Smooth muscle cell (in vitro differentiated cells): ENCODE results near the gene FAM83C. TPM values are rescaled to one million over a fixed set of nuclear protein-coding genes. Genes with fewer than 3 reads are reported as not detected.
A peak's percentile ranks its signal among the peaks of the same experiment; 100 is the strongest.

Experiments
- DNase-seq: peaks from one replicate; lab custom pipeline; 2025; ENCODE audit not compliant: unreplicated experiment; lab: John Stamatoyannopoulos, UW
- H2AFZ ChIP-seq: fragments of 200-600 bp; sonication (generic); 2 replicates; pipeline ENCODE4 v1.6.0; 2016; ENCODE audit warnings: antibody characterized with exemption, low read depth, mild to moderate bottlenecking
- H3F3A ChIP-seq: fragments of 200-600 bp; sonication (generic); 2 replicates; pipeline ENCODE4 v1.6.0; 2017; ENCODE audit warnings: antibody characterized with exemption, low read depth
- H3K27ac ChIP-seq: fragments of 200-600 bp; sonication (generic); 2 replicates; pipeline ENCODE4 v1.5.1; 2016; ENCODE audit warnings: low read depth, mild to moderate bottlenecking
- H3K27me3 ChIP-seq: fragments of 200-600 bp; sonication (generic); 2 replicates; pipeline ENCODE4 v1.6.1; 2016; ENCODE audit warnings: low read depth, mild to moderate bottlenecking
- H3K36me3 ChIP-seq: fragments of 200-600 bp; sonication (generic); 2 replicates; pipeline ENCODE4 v1.5.1; 2016; ENCODE audit warnings: low read depth
- H3K4me1 ChIP-seq: fragments of 200-600 bp; sonication (generic); 2 replicates; pipeline ENCODE4 v1.5.1; 2016; ENCODE audit warnings: low read depth
- H3K4me2 ChIP-seq: fragments of 200-600 bp; sonication (generic); 2 replicates; pipeline ENCODE4 v1.6.0; 2016; ENCODE audit warnings: mild to moderate bottlenecking
- H3K4me3 ChIP-seq: fragments of 200-600 bp; sonication (generic); 2 replicates; pipeline ENCODE4 v1.5.1; 2016; ENCODE audit warnings: mild to moderate bottlenecking
- H3K79me2 ChIP-seq: fragments of 200-600 bp; sonication (generic); 2 replicates; pipeline ENCODE4 v1.6.0; 2016; ENCODE audit warnings: low read depth, mild to moderate bottlenecking
- H3K9ac ChIP-seq: fragments of 200-600 bp; sonication (generic); 2 replicates; pipeline ENCODE4 v1.6.0; 2016; ENCODE audit warnings: low read depth
- H3K9me3 ChIP-seq: fragments of 200-600 bp; sonication (generic); replicated peaks from 2 replicates; pipeline ENCODE4 v1.5.1; 2016; ENCODE audit warnings: low read depth
- H4K20me1 ChIP-seq: fragments of 200-600 bp; sonication (generic); 2 replicates; pipeline ENCODE4 v1.6.0; 2016; ENCODE audit warnings: low read depth
- CTCF ChIP-seq: fragments of 200-600 bp; sonication (generic); IDR thresholded peaks from 2 replicates; pipeline ENCODE4 v1.5.1; 2017; ENCODE audit warnings: borderline replicate concordance, mild to moderate bottlenecking, antibody characterized with exemption; ENCODE audit not compliant: insufficient read depth, poor library complexity, severe bottlenecking
- WGBS: methylation state at CpG from one replicate; pipeline ENCODE4 v1.1.7; 2016; ENCODE audit warnings: low lambda C conversion rate; 5-methylcytosine and 5-hydroxymethylcytosine counted together
- polyA plus RNA-seq: library from polyadenylated mRNA; unstranded; fragments of >200 nt; fragmentation: Nextera tagmentation; extraction: Ambion mirVana; gene quantifications from 2 replicates; pipeline ENCODE4 v1.2.1, GENCODE V29; 2016
- total RNA-seq: library from RNA; depleted of rRNA; stranded (reverse); fragments of >200 nt; gene quantifications from 2 replicates; pipeline ENCODE4 v1.2.3, GENCODE V29; 2014

FAM83C gene
- total and polyA plus RNA-seq, 2 experiments from 2014 or later = 0.49 TPM; not detected in 1

GRCh38 chr20:35332540-35333200 is 40.4 kb upstream of the FAM83C start:
- no peaks in the 10 kb centered on the region for H3K4me1 ChIP-seq
- no peak for TF ChIP-seq CTCF
- H2AFZ ChIP-seq = no peak overlapping the region
- peaks cover 10% of the 10 kb centered on the region for H3F3A ChIP-seq
- WGBS = 91% methylated on average over 5 of the region's 5 CpGs
- H3K9me3 ChIP-seq = no peaks in the 10 kb centered on the region
- H3K4me3 ChIP-seq = no peak overlapping the region
- H3K9ac ChIP-seq = no peak overlapping the region
- H3K79me2 ChIP-seq = no peaks in the 10 kb centered on the region
- no peaks in the 10 kb centered on the region for H3K27me3 ChIP-seq
- no peak for DNase-seq
- H3K36me3 ChIP-seq = no peaks in the 10 kb centered on the region
- no peak overlapping the region for H3K4me2 ChIP-seq
- H3K27ac ChIP-seq = no peak overlapping the region
- H4K20me1 ChIP-seq = no peaks in the 10 kb centered on the region

GRCh38 chr20:35329435-35330139 is 37.4 kb upstream of the FAM83C start:
- Histone ChIP-seq H3K27me3 (no peaks in the 10 kb centered on the region), H3K4me1 (peaks cover 9% of the 10 kb centered on the region), H3K4me2 (peak overlapping the region; percentile 20), H3F3A (peaks cover 22% of the 10 kb centered on the region), H3K36me3 (no peaks in the 10 kb centered on the region), H3K27ac (peak overlapping the region; percentile 75), H4K20me1 (no peaks in the 10 kb centered on the region), H2AFZ (no peak overlapping the region), H3K79me2 (no peaks in the 10 kb centered on the region), H3K9me3 (no peaks in the 10 kb centered on the region), H3K9ac (no peak overlapping the region), H3K4me3 (no peak overlapping the region)
- TF ChIP-seq CTCF = peak; percentile 50
- DNase-seq = no peak
- WGBS = 60% methylated on average over 4 of the region's 4 CpGs

GRCh38 chr20:35328689-35329088 is 36.5 kb upstream of the FAM83C start:
- Histone ChIP-seq H3K9ac (no peak overlapping the region), H3K27ac (peak overlapping the region; percentile 75)
- WGBS = 19% methylated on average over 4 of the region's 4 CpGs

More at GRCh38 chr20:35328689-35329088, 36.5 kb upstream of the FAM83C start:
- peak overlapping the region; percentile 59 for H3K4me2 ChIP-seq
- H3F3A ChIP-seq = peaks cover 22% of the 10 kb centered on the region
- no peak for DNase-seq
- H3K4me3 ChIP-seq = no peak overlapping the region
- no peaks in the 10 kb centered on the region for H3K79me2 ChIP-seq
- no peak for TF ChIP-seq CTCF
- no peaks in the 10 kb centered on the region for H3K36me3 ChIP-seq
- H2AFZ ChIP-seq = no peak overlapping the region
- H4K20me1 ChIP-seq = no peaks in the 10 kb centered on the region
- peaks cover 9% of the 10 kb centered on the region for H3K4me1 ChIP-seq
- no peaks in the 10 kb centered on the region for H3K9me3 ChIP-seq
- H3K27me3 ChIP-seq = no peaks in the 10 kb centered on the region
